NCI-H345 treated with DMSO at 0.1 percent for 48 hours (cell line): ENCODE results near the gene SBK2.
"Not testable (repeated sequence)": the region's sequence is repeated elsewhere in the genome, so short reads cannot be mapped to it uniquely, and the experiment has no call there.

Source experiments
- DNase-seq: peaks from one replicate; lab custom pipeline; 2025; ENCODE audit not compliant: unreplicated experiment; lab: John Stamatoyannopoulos, UW

SBK2 gene, protein sequence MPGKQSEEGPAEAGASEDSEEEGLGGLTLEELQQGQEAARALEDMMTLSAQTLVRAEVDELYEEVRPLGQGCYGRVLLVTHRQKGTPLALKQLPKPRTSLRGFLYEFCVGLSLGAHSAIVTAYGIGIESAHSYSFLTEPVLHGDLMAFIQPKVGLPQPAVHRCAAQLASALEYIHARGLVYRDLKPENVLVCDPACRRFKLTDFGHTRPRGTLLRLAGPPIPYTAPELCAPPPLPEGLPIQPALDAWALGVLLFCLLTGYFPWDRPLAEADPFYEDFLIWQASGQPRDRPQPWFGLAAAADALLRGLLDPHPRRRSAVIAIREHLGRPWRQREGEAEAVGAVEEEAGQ

DNA sequence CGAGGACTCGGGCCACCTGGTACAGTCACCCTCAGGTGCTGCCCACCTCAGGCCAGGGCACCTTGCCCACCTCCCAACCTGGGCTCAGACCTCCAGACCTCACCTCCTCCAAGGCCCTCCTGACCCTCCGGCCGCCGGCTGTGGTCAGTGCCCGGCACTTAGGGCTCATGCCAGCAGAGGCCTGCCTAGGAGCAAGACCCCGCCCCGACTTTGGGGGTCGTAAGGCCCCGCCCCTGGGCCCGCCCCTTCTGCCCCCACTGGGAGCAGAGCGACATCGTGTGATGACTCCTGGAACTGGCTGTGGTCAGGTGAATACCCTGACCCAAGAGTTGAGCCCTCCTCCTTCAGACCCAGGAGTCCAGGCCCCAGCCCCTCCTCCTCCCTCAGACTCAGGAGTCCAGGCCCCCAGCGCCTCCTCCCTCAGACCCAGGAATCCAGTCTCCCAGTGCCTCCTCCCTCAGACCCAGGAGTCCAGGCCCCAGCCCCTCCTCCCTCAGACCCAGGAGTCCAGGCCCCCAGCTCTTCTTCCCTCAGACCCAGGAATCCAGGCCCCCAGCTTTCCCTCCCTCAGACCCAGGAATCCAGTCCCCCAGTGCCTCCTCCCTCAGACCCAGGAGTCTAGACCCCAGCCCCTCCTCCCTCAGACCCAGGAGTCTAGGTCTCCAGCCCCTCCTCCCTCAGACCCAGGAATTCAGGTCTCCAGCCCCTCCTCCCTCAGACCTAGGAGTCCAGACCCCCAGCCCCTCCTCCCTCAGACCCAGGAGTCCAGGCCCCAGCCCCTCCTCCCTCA, at the start of gene SBK2:
Gene SBK2 (minus strand): TSS at position 183 of the 790 bp plus-strand sequence. CDS start 839 bp downstream, outside the sequence.
- no peak for DNase-seq

GRCh38 chr19:55585658-55586339, 48.9 kb upstream of the SBK2 start:
- peak; percentile 41 for DNase-seq

GRCh38 chr19:55584871-55585270, 47.9 kb upstream of the SBK2 start:
- DNase-seq, result no peak

- not testable (repeated sequence) for DNase-seq
These were observed 47.0 kb upstream of the SBK2 start for GRCh38 chr19:55583897-55584296.

- not testable (repeated sequence) for DNase-seq
These were observed 45.4 kb upstream of the SBK2 start for GRCh38 chr19:55582284-55582683.

DNA sequence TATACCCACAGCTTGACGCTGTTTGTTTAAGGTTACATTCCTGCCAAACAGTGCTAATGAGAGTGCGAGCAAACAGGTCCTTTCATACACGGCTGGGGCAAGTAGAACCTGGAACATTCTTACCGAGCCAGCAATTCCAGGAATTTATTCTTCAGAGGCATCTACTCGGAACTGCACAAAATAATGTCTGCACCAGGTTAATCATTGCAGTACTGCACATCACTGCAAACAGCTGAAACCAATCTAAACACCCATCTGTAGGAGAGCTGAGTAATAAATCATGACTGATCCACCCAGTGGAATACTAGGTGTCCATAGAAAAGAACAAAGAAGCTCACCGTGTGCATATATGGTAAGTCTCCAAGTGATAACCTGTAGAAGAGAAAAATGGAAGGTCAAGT, 44.9 kb upstream of the SBK2 start:
- no peak for DNase-seq

- no peak for DNase-seq
These were observed 44.4 kb upstream of the SBK2 start for GRCh38 chr19:55581145-55581822.

- peak; percentile 20 for DNase-seq
These were observed 43.8 kb upstream of the SBK2 start, which contains the start of gene ZNF579 for GRCh38 chr19:55580628-55581144. TSS of gene ZNF579 (minus strand) at chr19:55580848. CDS start at chr19:55579639, 1,209 bp downstream.

- DNase-seq, result no peak
These were observed 43.1 kb upstream of the SBK2 start for GRCh38 chr19:55579766-55580621.

- no peak for DNase-seq
These were observed 42.1 kb upstream of the SBK2 start for GRCh38 chr19:55578761-55579747.

- no peak for DNase-seq
These were observed 41.3 kb upstream of the SBK2 start for GRCh38 chr19:55578031-55578760.

DNA sequence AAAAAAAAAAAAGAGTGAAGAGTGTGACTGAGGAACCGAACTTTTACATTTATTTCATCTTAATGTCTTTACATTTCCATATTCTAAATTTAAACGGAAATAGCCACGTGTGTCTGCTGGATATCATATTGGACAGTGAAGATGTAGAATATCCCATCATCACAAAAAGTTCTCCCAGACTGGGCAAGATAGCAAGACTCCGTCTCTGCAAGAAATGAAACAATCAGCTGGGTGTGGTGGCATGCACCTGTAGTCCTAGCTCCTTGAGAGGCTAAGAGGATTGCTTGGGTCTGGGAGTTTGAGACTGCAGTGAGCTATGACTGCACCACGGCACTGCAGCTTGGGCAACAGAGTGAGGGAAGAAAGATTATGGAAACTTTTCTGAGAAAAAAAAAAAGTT, 39.8 kb upstream of the SBK2 start:
- DNase-seq, result no peak

- DNase-seq, result not testable (repeated sequence)
These were observed 37.0 kb upstream of the SBK2 start for GRCh38 chr19:55573929-55574328.

DNA sequence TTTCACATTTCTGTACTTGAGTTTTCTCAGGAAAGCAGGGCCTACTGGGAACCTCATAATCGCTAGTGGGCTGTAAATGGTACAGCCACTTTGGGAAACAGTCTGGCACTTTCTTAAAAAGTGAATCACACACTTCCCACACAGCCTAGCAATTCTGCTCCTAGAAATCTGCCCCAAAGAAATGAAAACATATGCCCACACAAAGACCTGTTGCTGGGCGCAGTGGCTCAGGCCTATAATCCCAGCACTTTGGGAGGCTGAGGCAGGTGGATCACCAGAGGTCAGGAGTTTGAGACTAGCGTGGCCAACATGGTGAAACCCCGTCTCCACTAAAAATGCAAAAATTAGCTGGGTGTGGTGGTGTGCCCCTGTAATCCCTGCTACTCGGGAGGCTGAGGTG, 32.5 kb upstream of the SBK2 start:
- not testable (repeated sequence) for DNase-seq

DNA sequence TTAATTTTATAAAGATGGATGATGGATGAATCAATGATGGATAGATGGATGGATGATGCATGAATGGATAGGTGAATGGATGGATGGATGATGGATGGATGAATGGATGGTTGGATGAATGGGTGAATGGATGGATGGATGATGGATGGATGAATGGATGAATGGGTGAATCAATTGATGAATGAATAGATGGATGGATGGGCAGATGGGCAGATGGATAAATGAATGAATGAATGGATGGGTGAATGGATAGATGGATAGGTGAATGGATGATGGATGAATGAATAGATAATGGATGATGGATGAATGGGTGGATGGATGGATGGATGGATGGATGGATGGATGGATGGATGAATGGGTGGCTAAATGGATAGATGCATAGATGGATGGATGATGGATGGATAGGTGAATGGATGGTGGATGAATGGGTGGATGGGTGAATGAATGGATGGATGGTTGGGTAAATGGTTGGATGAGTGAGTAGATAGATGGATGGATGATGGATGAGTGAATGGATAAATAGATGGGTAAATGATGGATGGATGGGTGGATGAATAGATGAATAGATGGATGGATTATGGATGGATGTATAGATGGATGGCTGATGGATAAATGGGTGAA, 30.9 kb upstream of the SBK2 start:
- no peak for DNase-seq

- DNase-seq, result no peak
These were observed 29.9 kb upstream of the SBK2 start for GRCh38 chr19:55566823-55567222.

GRCh38 chr19:55563261-55563690, 26.3 kb upstream of the SBK2 start:
- DNase-seq, result no peak
